ENCODE data around the gene SCAPER. TPM values are rescaled to one million over a fixed set of nuclear protein-coding genes. Genes with fewer than 3 reads are reported as not detected.

The SCAPER gene
- total and polyA plus RNA-seq, 2 of the 4 experiments (the other 2 are of a cell fraction) = 2.9 to 9.7 TPM

- H3K9me3 ChIP-seq (ENCODE audit: control insufficient read depth, insufficient read depth, low read length) = no peaks in the 10 kb centered on the region
- H3K18ac ChIP-seq (ENCODE audit: low read depth, low read length) = no peak overlapping the region
- DNase-seq (peak; percentile 64), ATAC-seq (ENCODE audit: low read depth) (peak; percentile 88)
- no peaks in the 10 kb centered on the region for H4K20me1 ChIP-seq (ENCODE audit: insufficient read depth, low read length)
- no peak overlapping the region for H3K9ac ChIP-seq (ENCODE audit: low read depth, low read length)
- H3K4me2 ChIP-seq (ENCODE audit: low read depth, low read length) = no peak overlapping the region
- H2BK15ac ChIP-seq (ENCODE audit: low read depth, low read length) = no peak overlapping the region
- H2BK20ac ChIP-seq (ENCODE audit: low read depth, low read length) = no peak overlapping the region
- WGBS, 2 experiments (ENCODE audit: extremely low coverage in 2 of 2, insufficient read length in 1 of 2) = no CpG with 5 or more reads among the region's 5 CpGs
- no peak overlapping the region for H4K8ac ChIP-seq (ENCODE audit: low read depth in 2 of 2, low read length in 2 of 2)
- TF ChIP-seq RAD21 (IDR thresholded peaks at IDR 0.05; ENCODE audit: low read length) (peak; percentile 68), SMC3 (IDR thresholded peaks at IDR 0.05; ENCODE audit: low read depth, low read length) (peak; percentile 51; the same call in 1 of the 2 replicates), MAFK (IDR thresholded peaks at IDR 0.05; ENCODE audit: low read depth, low read length) (no peak)
- TF ChIP-seq, protein P1, sequence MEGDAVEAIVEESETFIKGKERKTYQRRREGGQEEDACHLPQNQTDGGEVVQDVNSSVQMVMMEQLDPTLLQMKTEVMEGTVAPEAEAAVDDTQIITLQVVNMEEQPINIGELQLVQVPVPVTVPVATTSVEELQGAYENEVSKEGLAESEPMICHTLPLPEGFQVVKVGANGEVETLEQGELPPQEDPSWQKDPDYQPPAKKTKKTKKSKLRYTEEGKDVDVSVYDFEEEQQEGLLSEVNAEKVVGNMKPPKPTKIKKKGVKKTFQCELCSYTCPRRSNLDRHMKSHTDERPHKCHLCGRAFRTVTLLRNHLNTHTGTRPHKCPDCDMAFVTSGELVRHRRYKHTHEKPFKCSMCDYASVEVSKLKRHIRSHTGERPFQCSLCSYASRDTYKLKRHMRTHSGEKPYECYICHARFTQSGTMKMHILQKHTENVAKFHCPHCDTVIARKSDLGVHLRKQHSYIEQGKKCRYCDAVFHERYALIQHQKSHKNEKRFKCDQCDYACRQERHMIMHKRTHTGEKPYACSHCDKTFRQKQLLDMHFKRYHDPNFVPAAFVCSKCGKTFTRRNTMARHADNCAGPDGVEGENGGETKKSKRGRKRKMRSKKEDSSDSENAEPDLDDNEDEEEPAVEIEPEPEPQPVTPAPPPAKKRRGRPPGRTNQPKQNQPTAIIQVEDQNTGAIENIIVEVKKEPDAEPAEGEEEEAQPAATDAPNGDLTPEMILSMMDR (conservative IDR thresholded peaks at IDR 0.05; ENCODE audit: low read depth, low read length) = peak; percentile 69
- ChIA-PET CTCF (no interaction called here), POLR2A (ENCODE audit: unreplicated experiment) (no interaction called here)
- H3K23ac ChIP-seq (ENCODE audit: low read depth, low read length) = no peak overlapping the region
- H2AK5ac ChIP-seq (ENCODE audit: low read depth, low read length) = no peak overlapping the region
- no peaks in the 10 kb centered on the region for H3K9me1 ChIP-seq (ENCODE audit: insufficient read depth, low read length)
- H3K56ac ChIP-seq (ENCODE audit: extremely low read depth, insufficient read depth, low read length) = no peak overlapping the region
- H3K79me1 ChIP-seq (ENCODE audit: low read depth in 1 of 2, low read length in 2 of 2) = no peaks in the 10 kb centered on the region
- no peaks in the 10 kb centered on the region for H3K27me3 ChIP-seq (ENCODE audit: control insufficient read depth, insufficient read depth, low read length)
- no peak overlapping the region for H4K91ac ChIP-seq (ENCODE audit: insufficient read depth, low read depth, low read length)
- H2AFZ ChIP-seq (replicated peaks; ENCODE audit: low read length, poor library complexity) = no peak overlapping the region
- no peak overlapping the region for H3K4me3 ChIP-seq (ENCODE audit: insufficient read depth, low read depth, low read length)
- no peak overlapping the region for H2BK120ac ChIP-seq (ENCODE audit: low read depth, low read length)
- dilution Hi-C loops (cut with HindIII; ENCODE audit: low sequenced_read_pairs, unreplicated experiment) (no loop called here), in situ Hi-C loops (cut with MboI; ENCODE audit: low sequenced_read_pairs) (no loop called here), intact Hi-C loops (cut with micrococcal nuclease) (loop anchor here (5.0 kb wide), 1 partner anchor 504 kb away; the partner anchor contains the start of gene ISL2)
- no peak overlapping the region for H2AK9ac ChIP-seq (replicated peaks; ENCODE audit: low read depth, low read length, poor library complexity)
- no peaks in the 10 kb centered on the region for H3K36me3 ChIP-seq (ENCODE audit: control insufficient read depth, insufficient read depth, low read length)
- H3K4ac ChIP-seq (ENCODE audit: low read depth, low read length) = no peak overlapping the region
- no peak overlapping the region for H3K14ac ChIP-seq (replicated peaks; ENCODE audit: low read depth, low read length)
- no peak overlapping the region for H2BK5ac ChIP-seq (ENCODE audit: low read depth, low read length, poor library complexity, severe bottlenecking)
- no TSS peak for BruUV-seq (replicated peaks)
- no peaks in the 10 kb centered on the region for H3K4me1 ChIP-seq (ENCODE audit: control insufficient read depth, insufficient read depth, low read length)
- H3K27ac ChIP-seq (ENCODE audit: insufficient read depth, low read length) = no peak overlapping the region
- H4K5ac ChIP-seq (ENCODE audit: low read depth, low read length) = no peak overlapping the region
Observed at GRCh38 chr15:76840830-76841460, 64.2 kb downstream of the SCAPER start.
